ENCODE results near the gene FPR2. TPM values are rescaled to one million over a fixed set of nuclear protein-coding genes. Genes with fewer than 3 reads are reported as not detected.
A peak's percentile ranks its signal among the peaks of the same experiment; 100 is the strongest.

Gene FPR2
- polyA plus RNA-seq, 6 donors from 2014 or later: 0.71 TPM; not detected in 5

DNA sequence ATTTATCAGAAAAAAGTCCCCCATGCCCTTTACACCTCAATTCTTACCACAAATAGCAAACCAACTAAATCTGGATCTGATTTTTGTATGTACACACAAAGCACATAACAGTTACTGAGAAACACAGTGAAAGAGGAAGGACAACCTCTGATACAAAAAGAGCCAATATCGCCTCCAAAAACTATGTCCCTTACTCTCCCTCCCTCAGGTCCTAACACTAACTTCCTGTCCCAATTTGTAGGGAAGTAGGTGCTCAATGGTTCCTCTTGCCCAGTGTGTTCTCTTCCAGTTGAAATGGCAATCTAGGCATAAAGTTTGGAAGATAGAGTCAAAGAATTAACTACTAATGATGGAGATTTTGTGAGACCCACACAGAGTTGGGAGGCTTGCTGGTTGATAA is 18.2 kb downstream of the FPR2 start:
- Mint-ChIP-seq H3K27me3 (peaks cover 47 to 71% (median 54%) of the 10 kb centered on the region in 3 donors), H3K4me1 (peaks cover 0 to 7% (median 6%) of the 10 kb centered on the region in 3 donors), H3K4me3 (no peak overlapping the region), H3K9me3 (peaks cover 0 to 5% (median 3%) of the 10 kb centered on the region in 7 donors), H3K36me3 (peaks cover 0 to 7% of the 10 kb centered on the region in 2 donors), H3K27ac (no peak overlapping the region)
- ATAC-seq (ENCODE audit: low read depth in 2 of 2): no peak
- DNase-seq: no peak

DNA sequence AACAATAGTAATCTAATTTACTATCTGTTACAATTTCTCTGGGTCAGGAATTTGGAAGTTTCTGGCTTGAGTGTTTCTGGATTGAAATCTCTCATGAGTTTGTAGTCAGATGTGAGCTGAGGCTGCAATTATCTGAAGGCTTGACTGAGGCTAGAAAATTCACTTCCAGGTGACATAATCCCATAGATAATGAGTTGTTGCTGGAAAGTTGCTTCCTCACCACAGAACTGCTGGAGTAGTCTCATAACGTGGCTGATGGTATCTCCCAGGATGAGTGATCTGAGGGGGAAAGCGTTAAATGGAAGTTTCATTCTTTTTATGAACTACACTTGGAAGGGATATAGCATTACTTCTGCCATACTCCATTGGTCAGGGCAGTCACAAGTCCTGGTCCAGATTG is 18.7 kb downstream of the FPR2 start:
- Mint-ChIP-seq H3K36me3 (peaks cover 0 to 7% of the 10 kb centered on the region in 2 donors), H3K4me3 (no peak overlapping the region), H3K9me3 (peaks cover 0 to 5% (median 2%) of the 10 kb centered on the region in 7 donors), H3K27me3 (peaks cover 45 to 66% (median 54%) of the 10 kb centered on the region in 3 donors), H3K27ac (no peak overlapping the region), H3K4me1 (peaks cover 0 to 7% (median 6%) of the 10 kb centered on the region in 3 donors)
- DNase-seq (no peak), ATAC-seq (ENCODE audit: low read depth in 2 of 2) (no peak)

DNA sequence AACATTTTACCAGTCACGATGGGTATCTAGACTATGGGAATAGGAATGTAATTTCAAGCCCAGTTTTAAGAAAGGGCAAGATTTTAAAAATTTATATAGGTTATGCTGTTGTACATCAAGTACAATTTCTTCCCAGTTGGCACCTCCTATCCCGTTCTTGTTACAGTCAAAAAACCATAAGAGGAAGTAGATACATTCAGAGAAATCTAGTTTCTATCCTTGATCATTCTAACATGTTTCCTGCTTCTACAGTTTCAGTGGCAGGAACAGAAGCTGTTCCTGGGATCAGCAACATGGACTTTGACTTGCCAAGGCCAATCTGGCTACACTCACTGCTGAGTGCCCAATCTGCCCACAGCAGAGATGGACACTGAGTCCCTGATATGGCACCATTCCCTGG is 19.3 kb downstream of the FPR2 start:
- no peak for ATAC-seq (ENCODE audit: low read depth in 2 of 2)
- H3K36me3 Mint-ChIP-seq: peaks cover 0 to 7% of the 10 kb centered on the region in 2 donors
- DNase-seq: no peak
- no peak overlapping the region for H3K27ac Mint-ChIP-seq
- H3K4me3 Mint-ChIP-seq: no peak overlapping the region
- H3K27me3 Mint-ChIP-seq: peaks cover 39 to 60% (median 49%) of the 10 kb centered on the region in 3 donors
- peaks cover 0 to 5% (median 2%) of the 10 kb centered on the region in 7 donors for H3K9me3 Mint-ChIP-seq
- H3K4me1 Mint-ChIP-seq: peaks cover 0 to 7% (median 6%) of the 10 kb centered on the region in 3 donors

DNA sequence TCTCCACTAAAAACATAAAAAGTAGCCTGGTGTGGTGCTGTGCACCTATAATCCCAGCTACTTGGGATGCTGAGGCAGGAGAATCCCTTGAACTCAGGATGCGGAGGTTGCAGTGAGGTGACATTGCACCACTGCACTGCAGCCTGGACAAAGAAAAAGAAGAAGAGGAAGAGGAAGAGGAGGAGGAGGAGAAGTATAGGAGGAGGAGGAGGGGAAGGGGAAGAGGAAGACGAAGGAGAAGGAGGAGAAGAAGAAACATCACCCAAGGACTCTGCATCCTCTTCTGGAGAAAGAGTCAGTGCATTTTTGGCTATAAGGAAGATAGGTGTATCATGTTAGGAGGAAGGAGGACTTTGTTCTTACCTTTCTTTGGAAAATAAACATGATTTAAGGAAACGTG is 21.0 kb downstream of the FPR2 start:
- Mint-ChIP-seq H3K4me1 (peaks cover 6 to 7% (median 7%) of the 10 kb centered on the region in 3 donors), H3K27me3 (peaks cover 22 to 43% (median 36%) of the 10 kb centered on the region in 3 donors), H3K36me3 (no peaks in the 10 kb centered on the region)

DNA sequence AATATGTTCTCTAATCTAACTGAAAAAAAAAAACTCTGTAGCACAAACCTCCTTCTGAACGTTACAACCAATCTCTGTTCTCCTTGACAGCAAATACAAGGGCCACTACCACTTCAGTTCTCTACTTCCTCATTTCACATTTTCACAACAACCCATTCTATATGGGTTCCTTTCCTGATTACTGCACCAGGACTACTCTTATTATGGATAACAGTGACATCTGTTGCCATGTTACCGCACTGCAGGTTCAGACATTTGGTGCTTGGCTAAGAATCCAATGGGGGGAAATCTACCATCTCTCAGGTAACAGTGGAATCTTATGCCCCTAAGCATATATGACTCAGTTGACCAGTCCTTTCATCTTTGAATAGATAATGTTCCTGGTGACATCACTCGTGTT is 22.4 kb downstream of the FPR2 start:
- DNase-seq (no peak), ATAC-seq (ENCODE audit: low read depth in 2 of 2) (peak; percentile 64 to 80)
- H3K27me3 Mint-ChIP-seq: peaks cover 12 to 29% (median 29%) of the 10 kb centered on the region in 3 donors
- peaks cover 0 to 8% (median 0%) of the 10 kb centered on the region in 3 donors for H3K4me1 Mint-ChIP-seq
- no peak overlapping the region for H3K4me3 Mint-ChIP-seq
- peaks cover 0 to 11% (median 5%) of the 10 kb centered on the region in 7 donors for H3K9me3 Mint-ChIP-seq
- no peak overlapping the region for H3K27ac Mint-ChIP-seq
- no peaks in the 10 kb centered on the region for H3K36me3 Mint-ChIP-seq

More for the DNA sequence above, 21.0 kb downstream of the FPR2 start:
- Mint-ChIP-seq H3K27ac (no peak overlapping the region), H3K4me3 (no peak overlapping the region), H3K9me3 (peaks cover 0 to 1% (median 0%) of the 10 kb centered on the region in 7 donors)
- no peak for DNase-seq
- ATAC-seq (ENCODE audit: low read depth in 2 of 2): no peak

DNA sequence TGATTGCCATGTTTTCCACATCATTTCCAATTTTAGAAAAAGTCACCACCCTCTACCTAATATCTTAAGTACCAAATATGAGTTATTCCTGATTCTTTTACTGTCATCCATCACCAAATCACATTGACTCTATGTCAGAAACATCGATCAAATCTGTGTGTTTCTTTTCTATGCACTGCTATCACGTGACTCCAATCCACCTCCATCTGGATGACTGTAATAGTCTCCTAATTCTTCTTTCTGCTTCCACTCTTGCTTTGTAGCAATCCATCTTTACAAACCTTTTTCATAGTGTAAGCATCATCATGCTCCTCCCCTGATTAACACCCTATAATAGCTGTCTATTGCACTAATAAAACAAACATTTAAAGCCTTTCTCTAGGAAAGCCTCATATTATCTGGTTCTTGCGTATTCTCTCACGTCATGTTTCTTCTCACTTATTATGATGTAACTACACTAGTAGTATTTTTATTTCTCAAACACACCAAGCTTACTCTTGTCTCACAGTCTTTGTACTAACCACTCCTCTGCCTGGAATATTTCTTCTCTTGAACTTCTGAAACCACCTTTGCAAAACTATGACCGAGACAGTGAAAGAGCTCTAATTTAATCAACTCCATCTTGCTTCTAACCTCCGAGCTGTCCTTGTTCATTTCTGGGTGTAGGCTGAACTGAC is 23.3 kb downstream of the FPR2 start:
- peaks cover 9 to 23% (median 20%) of the 10 kb centered on the region in 3 donors for H3K27me3 Mint-ChIP-seq
- H3K4me1 Mint-ChIP-seq: peaks cover 0 to 8% (median 0%) of the 10 kb centered on the region in 3 donors
- H3K36me3 Mint-ChIP-seq: no peaks in the 10 kb centered on the region
- no peak overlapping the region for H3K27ac Mint-ChIP-seq
- DNase-seq (no peak), ATAC-seq (ENCODE audit: low read depth in 2 of 2) (no peak)
- peaks cover 0 to 12% (median 7%) of the 10 kb centered on the region in 7 donors for H3K9me3 Mint-ChIP-seq
- no peak overlapping the region for H3K4me3 Mint-ChIP-seq

DNA sequence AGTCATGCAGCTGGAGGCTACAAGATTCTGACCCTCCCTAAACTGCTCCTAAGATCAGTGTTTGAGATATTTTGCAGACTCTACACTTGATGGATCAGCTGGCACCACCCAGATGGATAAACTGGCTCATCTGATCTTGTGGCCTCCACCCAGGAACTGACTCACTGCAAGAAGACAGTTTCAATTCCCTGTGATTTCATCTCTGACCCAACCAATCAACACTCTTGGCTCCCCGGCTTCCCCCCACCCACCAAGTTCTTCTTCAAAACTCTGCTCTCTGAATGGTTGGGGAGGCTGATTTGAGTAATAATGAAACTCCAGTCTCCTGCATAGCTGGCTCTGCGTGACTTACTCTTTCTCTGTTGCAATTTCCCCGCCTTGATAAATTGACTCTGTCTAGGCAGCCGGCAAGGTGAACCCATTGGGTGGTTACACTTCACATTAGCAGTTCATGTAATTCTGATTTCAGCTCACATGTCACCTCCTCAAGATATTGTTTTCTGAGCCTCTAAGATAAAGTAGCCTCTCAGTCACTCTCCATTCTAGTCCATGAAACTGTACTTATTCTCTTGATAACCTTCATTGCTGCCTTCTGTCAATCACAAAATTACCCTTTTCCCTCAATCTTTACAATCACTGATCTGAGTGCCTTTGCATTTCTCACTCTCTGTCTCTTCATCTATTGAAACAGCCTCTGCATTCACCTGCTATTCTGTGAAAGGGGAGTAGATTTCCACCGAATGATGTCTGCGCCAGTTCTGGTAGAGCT is 24.1 kb downstream of the FPR2 start:
- Mint-ChIP-seq H3K4me1 (peaks cover 0 to 8% (median 0%) of the 10 kb centered on the region in 3 donors), H3K9me3 (peaks cover 0 to 12% (median 7%) of the 10 kb centered on the region in 7 donors), H3K36me3 (no peaks in the 10 kb centered on the region), H3K4me3 (no peak overlapping the region), H3K27ac (no peak overlapping the region), H3K27me3 (peaks cover 9 to 14% (median 12%) of the 10 kb centered on the region in 3 donors)
- peak; percentile 40 to 66 for ATAC-seq (ENCODE audit: low read depth in 2 of 2)
- DNase-seq: peak; percentile 9

DNA sequence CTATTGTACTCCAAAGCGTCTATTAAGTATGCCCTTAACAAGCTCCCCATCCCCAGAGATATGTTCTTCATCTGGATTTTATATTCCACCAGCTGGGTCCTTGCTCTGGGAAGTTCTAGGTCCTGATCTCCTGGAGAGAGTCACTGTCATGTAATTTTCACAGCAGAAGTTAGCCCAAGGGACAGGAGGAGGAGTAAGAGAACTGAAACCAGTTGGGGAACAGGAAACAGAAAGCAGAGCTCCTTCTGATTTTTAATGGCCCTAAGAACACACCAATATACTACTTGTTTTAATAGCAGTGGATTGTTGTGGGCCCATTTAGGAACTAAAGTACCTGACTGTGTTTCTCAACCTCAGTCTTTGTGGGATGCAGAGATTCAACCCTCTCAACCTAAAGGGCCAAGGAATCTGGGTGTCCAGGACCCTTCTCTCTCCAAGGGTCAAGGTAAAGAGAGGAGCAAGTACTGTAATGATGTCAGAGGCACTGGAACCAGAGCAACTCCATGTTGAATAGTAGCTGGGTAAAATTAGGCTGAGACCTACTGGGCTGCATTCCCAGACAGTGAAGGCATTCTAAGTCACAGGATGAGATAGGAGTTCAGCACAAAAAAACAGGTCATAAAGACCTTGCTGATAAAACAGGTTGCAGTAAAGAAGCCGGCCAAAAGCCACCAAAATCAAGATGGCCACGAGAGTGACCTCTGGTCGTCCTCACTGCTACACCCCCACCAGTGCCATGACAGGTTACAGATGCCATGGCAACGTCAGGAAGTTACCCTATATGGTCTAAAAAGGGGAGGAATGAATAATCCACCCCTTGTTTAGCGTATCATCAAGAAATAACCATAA is 25.9 kb downstream of the FPR2 start:
- Mint-ChIP-seq H3K27me3 (peaks cover 0 to 10% (median 5%) of the 10 kb centered on the region in 3 donors), H3K36me3 (no peaks in the 10 kb centered on the region), H3K4me1 (peaks cover 0 to 8% (median 0%) of the 10 kb centered on the region in 3 donors), H3K27ac (peak overlapping the region in 1 of 6 donors; percentile 38), H3K4me3 (no peak overlapping the region), H3K9me3 (peaks cover 0 to 15% (median 7%) of the 10 kb centered on the region in 7 donors)
- ATAC-seq (ENCODE audit: low read depth in 2 of 2) (peak in 1 of 2 donors; percentile 37), DNase-seq (no peak)

DNA sequence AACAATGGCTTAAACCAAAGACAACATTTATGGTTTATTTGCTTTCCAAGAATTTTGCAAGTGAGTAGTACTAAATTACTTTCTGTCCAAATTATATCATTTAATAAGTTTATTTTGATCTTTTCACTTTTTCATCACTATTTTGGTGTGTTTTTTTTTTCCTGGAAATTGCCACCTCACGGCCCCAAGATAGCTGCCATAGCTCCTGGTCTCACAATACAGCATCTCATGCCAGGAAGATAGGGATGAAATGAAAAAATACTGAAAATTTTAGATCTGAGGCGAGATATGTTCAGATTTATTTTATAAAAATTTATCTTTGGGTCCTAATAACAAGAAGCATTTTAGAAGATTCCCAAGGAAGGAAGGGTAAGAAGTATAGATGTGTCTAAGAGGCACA is 27.0 kb downstream of the FPR2 start:
- Mint-ChIP-seq H3K27ac (no peak overlapping the region), H3K36me3 (no peaks in the 10 kb centered on the region), H3K4me3 (no peak overlapping the region), H3K27me3 (peaks cover 0 to 7% (median 0%) of the 10 kb centered on the region in 3 donors), H3K9me3 (peaks cover 3 to 22% (median 12%) of the 10 kb centered on the region in 7 donors), H3K4me1 (peaks cover 0 to 8% (median 0%) of the 10 kb centered on the region in 3 donors)
- ATAC-seq (ENCODE audit: low read depth in 2 of 2) (no peak), DNase-seq (no peak)

DNA sequence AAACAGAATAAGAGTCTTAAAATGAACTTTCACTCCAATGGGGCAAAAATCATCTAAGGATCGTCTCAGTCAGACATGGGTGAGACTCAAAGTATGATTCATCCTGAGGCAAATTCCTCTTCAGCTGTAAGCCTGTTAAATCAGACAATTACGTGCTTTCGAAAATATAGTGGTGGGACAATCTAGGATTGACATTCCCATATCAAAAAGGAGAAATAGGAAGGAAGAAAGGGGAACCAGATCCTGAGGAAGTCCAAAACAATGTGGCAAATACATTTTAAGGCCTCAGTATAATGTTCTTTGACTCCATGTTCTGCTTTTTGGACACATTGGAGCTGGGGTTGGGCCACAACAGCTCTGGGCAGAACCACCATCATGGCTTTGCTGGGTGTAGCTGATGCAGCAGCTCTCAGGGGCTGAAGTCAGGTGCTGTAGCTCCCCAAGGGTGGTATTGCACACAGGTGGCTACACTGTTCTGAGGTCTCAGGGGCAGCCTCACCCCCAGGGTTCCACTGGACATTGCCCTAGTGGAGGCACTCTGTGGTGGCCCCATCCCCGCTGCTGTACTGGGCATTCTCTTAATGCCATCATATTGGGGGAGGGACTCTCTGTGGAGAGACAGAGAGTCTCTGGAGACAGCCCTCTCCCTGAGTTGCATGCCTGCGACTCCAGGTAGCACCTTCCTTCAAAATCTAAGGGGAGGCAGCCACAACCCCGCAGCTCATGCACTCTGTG is 28.2 kb downstream of the FPR2 start:
- peaks cover 0 to 8% (median 0%) of the 10 kb centered on the region in 3 donors for H3K4me1 Mint-ChIP-seq
- H3K27ac Mint-ChIP-seq: no peak overlapping the region
- no peak overlapping the region for H3K4me3 Mint-ChIP-seq
- no peak for DNase-seq
- no peaks in the 10 kb centered on the region for H3K36me3 Mint-ChIP-seq
- H3K9me3 Mint-ChIP-seq: peaks cover 3 to 29% (median 17%) of the 10 kb centered on the region in 7 donors
- H3K27me3 Mint-ChIP-seq: peaks cover 0 to 7% (median 5%) of the 10 kb centered on the region in 3 donors
- ATAC-seq (ENCODE audit: low read depth in 2 of 2): no peak

DNA sequence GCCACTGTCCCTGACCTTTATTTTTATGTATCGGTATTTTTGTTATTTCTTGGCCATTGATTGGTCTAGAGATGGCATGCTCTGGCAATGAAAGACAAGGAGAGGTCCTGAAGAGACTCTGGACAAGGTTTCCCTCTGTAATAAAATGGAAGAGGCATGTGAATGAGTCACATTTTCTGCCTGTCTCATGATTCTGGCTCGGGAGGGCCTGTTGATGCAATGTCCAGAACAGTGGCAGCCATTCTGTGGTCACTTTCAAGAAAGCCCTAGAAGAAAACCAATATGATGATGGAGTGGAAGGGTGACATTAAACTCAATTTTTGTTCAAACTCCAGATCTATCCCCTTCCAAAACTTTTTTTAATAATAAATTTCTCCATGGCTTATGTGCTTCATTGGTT is 32.0 kb downstream of the FPR2 start:
- Mint-ChIP-seq H3K9me3 (peaks cover 2 to 23% (median 14%) of the 10 kb centered on the region in 7 donors), H3K27ac (no peak overlapping the region), H3K27me3 (peaks cover 9 to 23% (median 21%) of the 10 kb centered on the region in 3 donors), H3K4me1 (no peaks in the 10 kb centered on the region), H3K36me3 (peaks cover 0 to 11% of the 10 kb centered on the region in 2 donors), H3K4me3 (no peak overlapping the region)
- DNase-seq (no peak), ATAC-seq (ENCODE audit: low read depth in 2 of 2) (no peak)

DNA sequence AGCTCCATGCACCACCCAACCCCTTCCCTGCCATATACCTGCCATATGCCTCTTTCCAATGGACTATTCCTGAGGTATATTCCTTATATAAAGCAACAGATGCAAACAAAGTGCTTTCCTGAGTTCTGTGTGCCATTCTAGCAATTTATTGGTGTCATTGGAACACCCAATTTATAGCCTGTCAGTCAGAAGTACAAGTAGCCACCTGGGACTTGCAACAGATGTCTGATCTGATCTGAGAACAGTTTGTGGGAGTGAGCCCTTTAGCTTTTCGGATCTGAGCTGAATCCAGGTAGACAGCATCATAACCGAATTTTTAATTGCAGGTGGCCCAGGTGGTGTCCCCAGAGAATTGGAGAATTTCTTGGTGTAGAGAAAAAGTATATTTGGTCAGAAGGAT is 33.0 kb downstream of the FPR2 start:
- Mint-ChIP-seq H3K36me3 (peaks cover 0 to 11% of the 10 kb centered on the region in 2 donors), H3K27ac (no peak overlapping the region), H3K27me3 (peaks cover 9 to 30% (median 21%) of the 10 kb centered on the region in 3 donors), H3K4me3 (no peak overlapping the region), H3K4me1 (no peaks in the 10 kb centered on the region), H3K9me3 (peaks cover 3 to 19% (median 11%) of the 10 kb centered on the region in 7 donors)
- DNase-seq (no peak), ATAC-seq (ENCODE audit: low read depth in 2 of 2) (no peak)
